Posterior cingulate gyrus (tissue), 11 donors: Measurements from ENCODE around the gene ITGB5.
A peak's percentile ranks its signal among the peaks of the same experiment; 100 is the strongest.

Experiments
- DNase-seq, 10 donors: peaks; one replicate each; pipeline versions ENCODE4 v3.0.0 to v3.0.0-alpha.2; 2020 to 2021; ENCODE audit warnings: mixed read lengths in 3 of 10
- intact Hi-C: fragments of 100-400 bp; cut with DNase I; formaldehyde crosslinking; loops from one replicate; pipeline ENCODE4 v1.15.1; 2023

The ITGB5 gene

DNA sequence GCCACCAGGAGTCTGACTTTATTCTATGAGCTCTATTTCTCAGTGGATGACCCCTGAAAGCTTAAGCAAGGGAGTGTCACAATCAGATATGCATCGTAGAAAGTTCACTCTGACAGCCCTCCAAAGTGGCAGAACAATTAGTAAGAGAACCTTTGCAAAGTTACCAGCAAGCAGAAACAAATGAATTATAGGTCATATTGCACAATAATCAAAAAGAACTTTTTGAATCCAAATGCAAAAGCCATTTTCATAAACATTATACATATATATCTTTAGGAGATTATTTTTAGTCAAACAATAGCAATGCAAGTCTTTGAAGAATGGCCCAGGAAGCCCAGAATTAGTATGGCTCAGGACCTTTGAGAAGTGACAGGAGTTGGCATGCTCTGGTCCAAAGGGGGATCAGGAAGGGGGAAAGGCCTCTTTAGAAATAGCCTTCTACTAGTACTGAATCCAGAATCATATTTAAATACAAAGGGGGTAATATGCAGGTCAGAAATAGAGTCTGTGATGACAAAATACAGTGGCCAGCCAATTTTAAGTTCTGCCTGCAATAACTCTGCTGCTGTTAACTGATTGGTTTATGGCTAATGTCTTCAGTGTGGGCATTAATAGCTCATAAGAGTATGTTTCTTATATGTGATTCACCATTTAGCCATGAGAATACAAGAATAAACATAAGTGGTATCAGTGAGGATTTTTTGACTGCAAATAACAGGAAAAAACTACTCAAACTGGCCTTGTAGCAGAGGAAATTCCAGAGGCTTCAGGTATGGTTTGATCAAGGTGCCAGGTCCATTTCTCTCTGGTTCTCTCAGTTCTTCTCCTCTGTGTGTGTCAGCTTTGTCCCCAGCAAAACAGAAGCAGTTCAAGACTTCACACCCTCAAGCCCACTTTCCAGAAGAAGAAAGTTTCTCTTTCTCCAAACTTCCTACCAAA lies 17.0 kb upstream of the ITGB5 start:
- intact Hi-C loops, result no loop called here

GRCh38 chr3:124896824-124897526 lies 9.8 kb upstream of the ITGB5 start:
- no peak for DNase-seq
- intact Hi-C loops, result no loop called here

More for the DNA sequence above, 17.0 kb upstream of the ITGB5 start:
- no peak for DNase-seq

- DNase-seq, result peak in 4 of 10 donors; percentile 14 to 86 (median 19)
- intact Hi-C loops, result no loop called here
Measured at GRCh38 chr3:124895756-124896155, 8.6 kb upstream of the ITGB5 start.

DNA sequence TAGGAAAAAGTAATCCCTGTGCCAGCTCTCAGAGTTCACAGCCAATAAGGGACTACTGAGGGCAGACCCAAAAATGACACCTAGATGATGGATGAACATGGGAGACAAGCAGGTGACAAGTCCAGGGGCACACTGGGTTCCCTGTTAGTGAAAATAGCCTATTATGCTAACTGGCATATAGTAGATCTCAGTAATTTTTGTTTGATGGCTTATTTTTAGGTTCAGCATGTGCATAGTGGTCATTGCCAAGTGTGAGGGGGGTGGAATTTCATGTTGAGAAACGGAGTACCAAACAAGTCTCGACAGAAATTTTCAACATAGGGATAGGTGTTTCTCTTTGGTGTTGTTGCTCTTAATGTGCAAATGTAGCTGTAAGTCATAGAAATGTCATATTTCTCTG lies 6.4 kb upstream of the ITGB5 start:
- no peak for DNase-seq
- intact Hi-C loops, result no loop called here

GRCh38 chr3:124890573-124891190 lies 3.5 kb upstream of the ITGB5 start:
- intact Hi-C loops, result no loop called here
- DNase-seq, result no peak

- intact Hi-C loops, result loop anchor here (5.0 kb wide), 1 partner anchor 116 kb away; no protein-coding TSS in a partner anchor
Measured at GRCh38 chr3:124888482-124889441, 1.6 kb upstream of the ITGB5 start.

DNA sequence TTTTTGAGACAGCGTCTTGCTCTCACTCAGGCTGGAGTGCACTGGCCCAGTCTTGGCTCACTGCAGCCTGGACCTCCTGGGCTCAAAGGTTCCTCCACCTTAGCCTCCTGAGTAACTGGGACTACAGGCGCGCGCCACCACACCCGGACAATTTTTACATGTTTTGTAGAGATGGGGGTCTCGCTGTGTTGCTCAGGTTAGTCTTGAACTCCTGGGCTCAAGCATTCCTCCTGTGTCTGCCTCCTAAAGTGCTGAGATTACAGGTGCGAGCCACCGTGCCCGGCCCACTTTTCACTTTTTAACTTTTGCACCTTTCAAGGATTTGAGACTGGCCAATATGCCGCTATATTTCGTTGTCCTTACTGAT lies 750 bp upstream of the ITGB5 start:
- intact Hi-C loops, result loop anchor here (5.0 kb wide), 1 partner anchor 116 kb away; no protein-coding TSS in a partner anchor
- no peak for DNase-seq

More at GRCh38 chr3:124888482-124889441, 1.6 kb upstream of the ITGB5 start:
- DNase-seq, result no peak

DNA sequence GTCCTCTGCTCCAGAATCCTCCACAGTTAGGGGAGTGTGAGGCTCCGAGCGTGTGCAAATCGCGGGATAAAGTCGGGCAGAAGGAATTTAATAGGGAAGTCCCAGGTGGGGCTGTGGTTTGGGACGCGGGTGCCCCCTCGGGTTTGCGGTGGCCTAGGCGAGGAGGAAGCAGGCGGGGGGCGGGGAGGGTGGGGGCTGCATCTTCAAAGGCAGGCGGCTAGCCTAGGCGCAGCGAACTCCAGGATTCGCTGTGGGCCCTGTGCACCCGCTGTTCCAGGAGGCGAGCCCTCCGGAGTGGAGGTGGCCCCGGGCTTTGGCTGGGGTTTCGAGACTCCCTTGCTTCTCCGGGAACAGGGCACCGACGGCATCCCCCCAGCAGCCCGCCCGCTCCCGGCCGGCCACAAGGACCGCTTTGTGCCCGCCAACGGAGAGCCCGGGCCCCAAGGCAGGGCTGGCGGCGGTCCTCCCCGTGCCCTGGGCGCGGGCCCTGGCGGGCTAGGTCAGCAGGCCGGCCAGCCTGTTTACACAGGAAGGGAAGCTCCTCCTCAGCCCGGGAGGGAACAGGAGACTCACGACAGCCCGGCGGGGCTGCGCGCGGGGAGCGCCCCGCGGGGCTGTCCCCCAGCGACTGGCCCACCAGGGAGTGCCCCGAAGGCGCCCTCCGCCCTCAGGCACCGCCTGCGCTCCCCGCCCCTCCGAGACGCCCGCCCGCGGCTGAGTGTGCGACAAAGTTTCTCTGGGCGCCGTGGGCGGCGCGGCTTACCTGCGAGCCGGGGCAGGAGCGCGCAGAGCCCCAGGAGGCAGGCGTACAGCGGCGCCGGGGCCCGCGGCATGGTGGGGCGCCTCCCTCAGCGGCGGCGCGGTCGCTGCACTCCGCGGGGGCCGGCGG lies 753 bp downstream of the ITGB5 start:
- peak; percentile 10 to 88 (median 38) for DNase-seq
- intact Hi-C loops, result loop anchor here (5.0 kb wide), 1 partner anchor 114 kb away; no protein-coding TSS in a partner anchor

DNA sequence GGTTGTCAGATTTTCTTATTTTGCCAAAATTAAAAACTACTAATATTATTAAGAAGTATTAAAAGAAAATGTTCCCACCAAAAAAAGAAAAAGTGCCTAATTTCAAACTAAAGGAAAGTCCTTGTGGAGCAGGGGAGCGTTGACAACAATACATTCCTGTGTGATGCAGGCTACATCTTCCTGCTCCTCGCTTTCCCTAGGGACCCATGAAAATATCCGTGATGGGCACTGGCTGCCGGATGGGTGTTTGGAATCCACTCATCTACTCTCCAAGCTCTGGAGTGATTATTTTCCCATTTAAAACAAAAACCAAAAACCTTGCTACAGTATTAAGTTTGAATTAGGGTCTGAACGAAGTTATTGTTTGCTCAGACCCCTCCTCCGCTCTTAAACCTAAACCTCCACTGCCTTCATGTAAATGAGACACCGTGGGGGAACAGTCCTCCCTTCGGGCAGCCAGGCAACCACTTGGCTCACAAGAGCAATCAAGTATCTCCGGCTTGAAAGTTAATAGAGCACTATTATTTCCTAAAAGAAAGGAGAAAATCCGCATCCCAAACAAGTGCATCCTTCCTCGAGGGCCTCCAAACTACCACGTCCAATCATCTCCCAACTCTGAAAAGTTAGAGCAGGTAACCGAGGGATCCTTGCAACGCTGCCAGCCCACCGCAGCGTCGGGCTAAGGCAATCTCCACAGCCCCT lies 1.5 kb downstream of the ITGB5 start:
- DNase-seq, result no peak
- intact Hi-C loops, result loop anchor here (5.0 kb wide), 1 partner anchor 113 kb away; no protein-coding TSS in a partner anchor

GRCh38 chr3:124884474-124885101 lies 2.6 kb downstream of the ITGB5 start:
- intact Hi-C loops, result loop anchor here (5.0 kb wide), 1 partner anchor 112 kb away; no protein-coding TSS in a partner anchor
- DNase-seq, result no peak

DNA sequence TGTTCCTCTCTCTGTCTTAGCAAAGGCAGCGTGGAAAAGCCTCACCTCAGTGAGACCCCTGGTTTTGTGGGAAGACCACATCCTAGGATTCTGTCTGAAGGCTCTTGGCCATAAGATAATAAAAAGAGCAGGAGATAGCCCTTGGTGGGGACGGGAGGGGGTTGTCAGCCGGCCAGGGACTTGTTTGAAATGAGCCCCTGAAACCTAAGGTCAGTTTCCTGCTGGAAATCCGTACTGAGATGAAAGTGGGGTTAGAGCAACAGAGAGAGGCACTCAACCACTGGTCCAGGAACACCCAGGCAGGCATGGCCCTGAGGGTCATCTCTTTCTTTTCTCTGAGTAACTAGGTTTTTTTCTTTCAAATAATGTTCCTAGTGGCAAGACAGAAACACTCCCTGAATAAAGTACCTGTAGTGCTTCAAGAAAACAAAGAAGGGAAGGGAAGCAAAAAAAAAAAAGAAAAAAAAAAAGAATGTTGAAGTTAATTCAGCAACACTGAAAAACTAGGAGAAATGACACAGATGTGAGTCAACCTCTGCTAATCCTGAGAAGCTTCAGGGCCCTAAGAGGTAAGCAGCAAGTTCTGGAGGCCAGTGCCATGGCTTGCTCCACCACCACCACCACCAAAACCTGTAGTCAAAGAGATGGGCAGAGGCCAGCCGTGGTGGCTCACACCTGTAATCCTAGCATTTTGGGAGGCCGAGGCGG lies 3.2 kb downstream of the ITGB5 start:
- intact Hi-C loops, result no loop called here
- no peak for DNase-seq

- intact Hi-C loops, result no loop called here
- no peak for DNase-seq
Measured at GRCh38 chr3:124882816-124883747, 4.1 kb downstream of the ITGB5 start.

- intact Hi-C loops, result no loop called here
- DNase-seq, result no peak
Measured at GRCh38 chr3:124881976-124882697, 5.0 kb downstream of the ITGB5 start.

GRCh38 chr3:124879337-124879680 lies 7.9 kb downstream of the ITGB5 start:
- intact Hi-C loops, result no loop called here
- DNase-seq, result no peak

- DNase-seq, result no peak
- intact Hi-C loops, result no loop called here
Measured at GRCh38 chr3:124878561-124879336, 8.4 kb downstream of the ITGB5 start.
